ENCODE results near the gene TLNRD1. TPM values are rescaled to one million over a fixed set of nuclear protein-coding genes. Genes with fewer than 3 reads are reported as not detected.

TLNRD1 gene
- 12.2 TPM for total RNA-seq

GRCh38 chr15:81000624-81001151 is at the start of gene TLNRD1:
TSS of gene TLNRD1 (plus strand) at chr15:81000923. CDS start at chr15:81002272, 1,349 bp downstream.

GRCh38 chr15:80989518-80990478 is 10.9 kb upstream of the TLNRD1 start, which contains the start of gene MESD:
TSS of gene MESD (minus strand) at chr15:80989819. CDS start at chr15:80989791, 28 bp downstream.

Other genes starting within 250 kb of the TLNRD1 start
- 4.0 TPM for gene CEMIP, start 221.6 kb upstream of the TLNRD1 start, total RNA-seq
- gene MESD, start 11.1 kb upstream of the TLNRD1 start, total RNA-seq = 31.2 TPM
- gene CFAP161, start 133.3 kb downstream of the TLNRD1 start, total RNA-seq = 1.2 TPM
- 7.1 TPM for gene IL16, start 196.0 kb downstream of the TLNRD1 start, total RNA-seq